Measurements from ENCODE around the gene COL5A3.
"Not testable (repeated sequence)": the region's sequence is repeated elsewhere in the genome, so short reads cannot be mapped to it uniquely, and the experiment has no call there.

COL5A3 gene

GRCh38 chr19:10010247-10010691, at the start of gene COL5A3:
TSS of gene COL5A3 (minus strand) at chr19:10010504. CDS start at chr19:10010385, 119 bp downstream.
- FAIRE-seq = no peak

- no peak for FAIRE-seq
These were observed 42.5 kb upstream of the COL5A3 start for GRCh38 chr19:10052602-10053360.

GRCh38 chr19:10049626-10050025, 39.3 kb upstream of the COL5A3 start:
- no peak for FAIRE-seq

- no peak for FAIRE-seq
These were observed 35.1 kb upstream of the COL5A3 start for GRCh38 chr19:10045371-10045770.

- no peak for FAIRE-seq
These were observed 34.1 kb upstream of the COL5A3 start for GRCh38 chr19:10044390-10044789.

GRCh38 chr19:10043286-10043927, 33.1 kb upstream of the COL5A3 start:
- FAIRE-seq = no peak

GRCh38 chr19:10037809-10038208, 27.5 kb upstream of the COL5A3 start:
- no peak for FAIRE-seq

- no peak for FAIRE-seq
These were observed 27.1 kb upstream of the COL5A3 start for GRCh38 chr19:10037367-10037766.

- no peak for FAIRE-seq
These were observed 26.3 kb upstream of the COL5A3 start for GRCh38 chr19:10036601-10037071.

- FAIRE-seq = no peak
These were observed 23.3 kb upstream of the COL5A3 start for GRCh38 chr19:10033614-10034013.

GRCh38 chr19:10027158-10027997, 17.1 kb upstream of the COL5A3 start:
- no peak for FAIRE-seq

- no peak for FAIRE-seq
These were observed 16.4 kb upstream of the COL5A3 start for GRCh38 chr19:10026744-10027143.

GRCh38 chr19:10023096-10023495, 12.8 kb upstream of the COL5A3 start:
- not testable (repeated sequence) for FAIRE-seq

GRCh38 chr19:10021863-10022262, 11.6 kb upstream of the COL5A3 start:
- no peak for FAIRE-seq

GRCh38 chr19:10021446-10021845, 11.1 kb upstream of the COL5A3 start:
- FAIRE-seq = no peak

GRCh38 chr19:10020851-10021250, 10.5 kb upstream of the COL5A3 start:
- FAIRE-seq = no peak

- FAIRE-seq = no peak
These were observed 8.9 kb upstream of the COL5A3 start for GRCh38 chr19:10019246-10019645.

- no peak for FAIRE-seq
These were observed 8.5 kb upstream of the COL5A3 start for GRCh38 chr19:10018786-10019185.

GRCh38 chr19:10018263-10018662, 8.0 kb upstream of the COL5A3 start:
- no peak for FAIRE-seq

GRCh38 chr19:10013834-10014618, 3.7 kb upstream of the COL5A3 start:
- FAIRE-seq = no peak

- no peak for FAIRE-seq
These were observed 3.0 kb upstream of the COL5A3 start, which contains the start of gene RDH8 for GRCh38 chr19:10013316-10013715. TSS of gene RDH8 (plus strand) at chr19:10013483. CDS start at chr19:10013498, 15 bp downstream.

GRCh38 chr19:10011974-10012373, 1.7 kb upstream of the COL5A3 start:
- FAIRE-seq = no peak

All from colon (tissue), 2 donors.